BE2C (cell line): ENCODE data around the gene CX3CR1.

Experiments used
- DNase-seq: peaks from one replicate; pipeline ENCODE4 v3.0.0-alpha.2; 2020
- H3K27me3 ChIP-seq: fragments of 250-450 bp; sonication (Bioruptor Pico); 2 replicates; pipeline ENCODE4 v1.5.1; 2020; ENCODE audit warnings: mild to moderate bottlenecking
- H3K36me3 ChIP-seq: fragments of 250-450 bp; sonication (Bioruptor Pico); 2 replicates; pipeline ENCODE4 v1.5.1; 2020; ENCODE audit warnings: mild to moderate bottlenecking
- H3K4me1 ChIP-seq: fragments of 250-450 bp; sonication (Bioruptor Pico); 2 replicates; pipeline ENCODE4 v1.5.1; 2020
- H3K4me3 ChIP-seq: 2 replicates; pipeline ENCODE4 v1.5.1; 2011; ENCODE audit warnings: low read depth, low read length
- H3K9me3 ChIP-seq: fragments of 250-450 bp; sonication (Bioruptor Pico); 2 replicates; pipeline ENCODE4 v1.5.1; 2020
- CTCF ChIP-seq: IDR thresholded peaks from 2 replicates; pipeline ENCODE4 v1.5.1; 2012; ENCODE audit warnings: mild to moderate bottlenecking, low read depth, low read length

Gene CX3CR1

DNA sequence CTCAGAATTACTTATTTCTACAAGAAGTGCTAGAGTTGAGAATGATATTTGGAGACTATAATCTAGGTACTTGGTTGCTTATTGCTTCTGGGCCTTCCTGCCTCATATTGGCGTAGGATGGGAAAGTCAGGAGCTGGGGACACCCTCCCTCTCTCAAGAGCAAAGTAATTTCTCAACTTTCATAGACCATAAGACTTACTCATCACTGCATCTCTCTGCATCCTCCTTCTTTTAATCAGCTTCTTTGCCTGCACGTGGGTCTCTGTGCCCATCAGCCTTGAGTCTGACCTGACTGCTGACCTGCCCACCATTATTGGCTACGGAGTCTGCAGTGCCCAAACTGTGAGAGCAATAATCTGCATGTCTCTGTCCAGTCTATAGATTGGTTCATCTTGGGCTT, 60.1 kb downstream of the CX3CR1 start:
- Histone ChIP-seq H3K4me1 (no peaks in the 10 kb centered on the region), H3K9me3 (no peaks in the 10 kb centered on the region), H3K4me3 (no peak overlapping the region), H3K36me3 (no peaks in the 10 kb centered on the region), H3K27me3 (no peaks in the 10 kb centered on the region)
- no peak for DNase-seq
- TF ChIP-seq CTCF: no peak

- no peak overlapping the region for H3K4me3 ChIP-seq
- no peaks in the 10 kb centered on the region for H3K27me3 ChIP-seq
- DNase-seq: no peak
- no peaks in the 10 kb centered on the region for H3K36me3 ChIP-seq
- no peaks in the 10 kb centered on the region for H3K4me1 ChIP-seq
- no peaks in the 10 kb centered on the region for H3K9me3 ChIP-seq
- TF ChIP-seq CTCF: no peak
Measured at GRCh38 chr3:39216176-39216790, 63.6 kb downstream of the CX3CR1 start.

- TF ChIP-seq CTCF: no peak
- Histone ChIP-seq H3K36me3 (no peaks in the 10 kb centered on the region), H3K27me3 (no peaks in the 10 kb centered on the region), H3K4me3 (no peak overlapping the region), H3K4me1 (no peaks in the 10 kb centered on the region), H3K9me3 (no peaks in the 10 kb centered on the region)
- DNase-seq: no peak
Measured at GRCh38 chr3:39213613-39214012, 66.2 kb downstream of the CX3CR1 start.
